Psoas muscle (tissue), 8 donors: ENCODE data around the gene TH. TPM values are rescaled to one million over a fixed set of nuclear protein-coding genes. Genes with fewer than 3 reads are reported as not detected.
A peak's percentile ranks its signal among the peaks of the same experiment; 100 is the strongest.

Source experiments
- ATAC-seq, 4 donors: fragments of 200-7000 bp; cut with Tn5 transposase; one replicate each; pipeline ENCODE4 v1.9.1; 2020; ENCODE audit warnings: moderate library complexity in 3 of 4, mild to moderate bottlenecking in 2 of 4
- DNase-seq, 2 donors: peaks; one replicate each; pipeline ENCODE4 v3.0.0-alpha.2; 2020
- H3K27ac ChIP-seq: fragments of 200-600 bp; one replicate; pipeline ENCODE4 v1.8.0; 2022
- H3K27me3 ChIP-seq, 3 donors: fragments of 200-600 bp in 1 of 3; one replicate each; pipeline versions ENCODE4 v1.6.1 to v1.8.0; 2013 to 2022; ENCODE audit warnings: low read length in 2 of 3, mild to moderate bottlenecking in 2 of 3, moderate library complexity in 1 of 3; ENCODE audit not compliant: insufficient read depth in 3 of 3
- H3K36me3 ChIP-seq, 2 donors: fragments of 200-600 bp in 1 of 2; one replicate each; pipeline versions ENCODE4 v1.6.1 to v1.8.0; 2013 to 2022; ENCODE audit warnings: low read depth in 1 of 2, mild to moderate bottlenecking in 1 of 2, moderate library complexity in 1 of 2; ENCODE audit not compliant: insufficient read depth in 1 of 2
- H3K4me1 ChIP-seq: fragments of 200-600 bp; one replicate; pipeline ENCODE4 v1.8.0; 2022
- H3K4me3 ChIP-seq: fragments of 200-600 bp; one replicate; pipeline ENCODE4 v1.8.0; 2022; ENCODE audit warnings: mild to moderate bottlenecking
- H3K9me3 ChIP-seq: fragments of 200-600 bp; one replicate; pipeline ENCODE4 v1.8.0; 2022
- CTCF ChIP-seq: fragments of 200-600 bp; IDR thresholded peaks from one replicate; pipeline ENCODE4 v1.8.0; 2022; ENCODE audit warnings: antibody characterized with exemption
- WGBS, 3 donors: extraction: QIAGEN DNeasy Blood & Tissue Kit; methylation state at CpG; one replicate each; pipeline versions ENCODE4 v1.1.6 to v1.1.7; 2013; 5-methylcytosine and 5-hydroxymethylcytosine counted together
- intact Hi-C, 2 donors: fragments of 100-400 bp; cut with DNase I; formaldehyde crosslinking; loops; one replicate each; pipeline versions ENCODE4 v1.11.0 to v1.14.2; 2022
- polyA plus RNA-seq, 3 donors: library from polyadenylated mRNA; stranded (reverse); fragments of 200-250 nt; gene quantifications; one replicate each; pipeline ENCODE4 v1.2.3, GENCODE V29; 2013
- total RNA-seq, 4 donors: library from RNA; stranded (reverse); fragmentation: NEBNext Ultra II Directional in 2 of 4; extraction: Animal tissue kit (Norgen Biotek cat#: 25700) in 2 of 4; gene quantifications; one replicate each; pipeline versions ENCODE4 v1.2.1 to v1.2.4, GENCODE V29; 2021 to 2023
- donor health status: healthy with polysubstance abuse.
- donor health status: DM: no; HTN: no; CAD: no; lungs with moderate emphysema.
- donor health status: Bipolar disorder and iron deficiency.
- donor health status: healthy.
- donor health status: DM: yes; HTN: yes; CAD: no.
- donor health status: DM: no; HTN: no; CAD: no.
- donor health status: DM: no; HTN: no; CAD: no.
- donor health status: DM: yes; HTN: yes; CAD: no.

TH gene
- total and polyA plus RNA-seq, 7 donors = 0.16 to 0.34 TPM; not detected in 5

DNA sequence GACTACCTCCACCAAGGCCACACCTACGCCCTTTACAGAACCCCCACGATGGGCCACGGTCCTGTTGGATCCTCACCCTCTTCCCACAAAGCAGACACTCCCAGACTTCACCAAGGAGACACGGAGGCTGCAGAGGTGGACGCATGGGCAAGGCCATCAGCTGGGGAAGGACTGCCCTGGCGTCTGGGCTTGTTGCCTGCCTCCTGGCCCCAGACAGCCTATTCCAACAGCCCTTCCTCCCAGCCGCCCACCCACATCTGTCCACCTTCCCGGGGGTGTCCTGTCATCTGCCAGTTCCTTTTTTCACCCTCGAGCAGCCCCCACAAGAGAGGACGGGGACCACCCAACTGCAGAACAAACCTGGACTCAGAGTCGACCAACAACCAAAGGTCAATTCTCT is 28.9 kb upstream of the TH start:
- H3K27me3 ChIP-seq = peaks cover 0 to 5% (median 5%) of the 10 kb centered on the region in 3 donors
- no peak for ATAC-seq
- intact Hi-C loops = no loop called here
- no peak overlapping the region for H3K27ac ChIP-seq
- 76 to 82% (median 81%) methylated on average over 11 of the region's 11 CpGs for WGBS, 3 donors
- DNase-seq = peak in 1 of 2 donors; percentile 26
- no peaks in the 10 kb centered on the region for H3K36me3 ChIP-seq
- TF ChIP-seq CTCF = no peak
- no peak overlapping the region for H3K4me3 ChIP-seq
- no peaks in the 10 kb centered on the region for H3K9me3 ChIP-seq
- H3K4me1 ChIP-seq = no peaks in the 10 kb centered on the region

- Histone ChIP-seq H3K27ac (no peak overlapping the region), H3K27me3 (peaks cover 0 to 12% (median 5%) of the 10 kb centered on the region in 3 donors), H3K4me3 (no peak overlapping the region), H3K36me3 (no peaks in the 10 kb centered on the region), H3K9me3 (no peaks in the 10 kb centered on the region), H3K4me1 (no peaks in the 10 kb centered on the region)
- ATAC-seq = no peak
- 85 to 90% (median 87%) methylated on average over 22 of the region's 22 CpGs for WGBS, 3 donors
- intact Hi-C loops = loop anchor here (2.0 to 10.0 kb wide), 4 partner anchors 99 to 333 kb away; partner anchors contain the start of genes C11orf21 (in 1 of the 2) and TSPAN32 (in 1 of the 2)
- no peak for TF ChIP-seq CTCF
- peak in 1 of 2 donors; percentile 26 for DNase-seq
These were observed 28.1 kb upstream of the TH start for GRCh38 chr11:2199466-2200341.

DNA sequence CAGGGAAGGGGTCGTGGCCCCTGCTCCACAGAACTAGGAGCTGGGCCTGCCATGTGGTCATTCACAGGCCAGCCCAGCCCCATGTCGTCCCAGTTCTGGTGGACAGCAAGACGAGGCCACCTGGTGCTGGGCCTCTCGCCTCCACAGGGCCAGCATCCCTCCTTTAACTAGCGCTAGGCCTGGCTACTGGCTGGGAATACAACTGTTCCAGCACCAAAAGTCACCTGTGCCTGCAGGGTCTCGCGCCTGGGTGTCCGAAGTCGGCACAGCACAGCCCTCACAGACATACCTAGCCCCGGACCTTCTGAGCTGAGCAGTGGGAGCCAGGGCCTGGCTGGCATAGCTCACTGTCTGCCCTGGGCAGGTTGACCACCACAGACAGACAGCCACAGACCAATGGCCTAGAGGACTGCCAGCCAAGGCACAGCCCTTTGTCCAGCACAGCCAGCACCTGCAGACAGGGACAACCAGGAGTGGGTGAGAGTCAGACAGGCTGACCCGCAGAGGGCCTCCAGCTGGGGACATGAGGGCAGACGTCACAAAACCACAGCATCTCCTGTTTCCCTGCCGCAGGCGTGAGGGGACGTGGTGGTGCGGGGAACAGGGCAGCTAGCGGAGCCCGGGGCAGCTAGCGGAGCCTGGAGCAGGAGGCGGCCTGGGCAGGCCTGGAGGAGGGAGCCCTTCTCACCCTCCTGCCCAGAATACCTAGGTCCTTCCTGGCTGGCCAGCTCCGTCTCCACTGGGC is 27.2 kb upstream of the TH start:
- H3K27ac ChIP-seq = no peak overlapping the region
- intact Hi-C loops = loop anchor here (2.0 to 10.0 kb wide), 4 partner anchors 100 to 334 kb away; partner anchors contain the start of genes C11orf21 (in 1 of the 2) and TSPAN32 (in 1 of the 2)
- no peak for TF ChIP-seq CTCF
- peak in 1 of 2 donors; percentile 46 for DNase-seq
- no peak overlapping the region for H3K4me3 ChIP-seq
- WGBS, 3 donors = 77 to 84% (median 82%) methylated on average over 21 of the region's 21 CpGs
- H3K36me3 ChIP-seq = no peaks in the 10 kb centered on the region
- no peaks in the 10 kb centered on the region for H3K9me3 ChIP-seq
- peaks cover 0 to 17% (median 5%) of the 10 kb centered on the region in 3 donors for H3K27me3 ChIP-seq
- ATAC-seq = no peak
- no peaks in the 10 kb centered on the region for H3K4me1 ChIP-seq

DNA sequence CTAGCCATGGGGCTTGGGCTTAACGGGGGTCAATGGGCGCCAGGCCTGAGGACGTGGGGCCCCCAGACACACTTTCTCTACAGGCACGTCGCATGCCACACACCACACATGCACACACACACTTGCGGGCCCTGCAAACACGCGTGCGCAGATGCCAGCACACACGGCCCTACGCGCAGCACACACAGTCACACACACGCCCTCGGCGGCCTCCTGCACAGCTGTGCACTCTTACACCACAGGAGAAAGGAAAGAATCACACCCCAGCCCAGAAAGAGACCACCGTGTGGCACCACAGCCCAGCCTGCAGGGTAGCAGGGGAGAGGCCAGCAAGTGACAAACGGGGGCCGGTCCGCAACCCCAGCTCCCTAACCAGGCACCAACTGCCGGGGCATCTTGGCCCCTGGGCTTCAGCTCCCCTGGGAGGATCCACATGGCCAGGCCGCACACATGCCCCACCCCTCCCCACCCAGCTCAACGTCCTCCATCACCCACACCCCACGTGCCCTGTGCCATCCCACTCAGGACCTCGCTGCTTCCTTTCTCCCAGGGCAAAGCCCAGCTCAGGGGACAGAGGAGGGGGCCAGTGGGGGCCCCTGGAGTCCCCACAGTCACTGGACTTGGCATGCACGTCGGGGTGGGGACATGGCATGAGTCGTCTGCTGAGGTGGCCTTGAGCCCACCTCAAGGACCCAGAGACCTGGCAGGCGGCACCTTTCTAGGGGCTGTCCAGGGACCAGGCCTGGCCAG is 26.3 kb upstream of the TH start:
- no peak for TF ChIP-seq CTCF
- Histone ChIP-seq H3K27me3 (peaks cover 0 to 25% (median 5%) of the 10 kb centered on the region in 3 donors), H3K4me1 (no peaks in the 10 kb centered on the region), H3K36me3 (no peaks in the 10 kb centered on the region), H3K27ac (no peak overlapping the region), H3K9me3 (no peaks in the 10 kb centered on the region), H3K4me3 (no peak overlapping the region)
- DNase-seq (peak in 1 of 2 donors; percentile 13), ATAC-seq (peak in 1 of 4 donors; percentile 4)
- 79 to 86% (median 80%) methylated on average over 26 to 28 of the region's 28 CpGs for WGBS, 3 donors
- intact Hi-C loops = loop anchor here (1.0 to 10.0 kb wide), 5 partner anchors 101 to 334 kb away; partner anchors contain the start of genes C11orf21 (in 1 of the 2) and TSPAN32 (in 1 of the 2)
